ENCODE measurements around the gene ARID3A. TPM values are rescaled to one million over a fixed set of nuclear protein-coding genes. Genes with fewer than 3 reads are reported as not detected.

Gene ARID3A
- total RNA-seq, 1 experiment from 2014 or later = 28.9 TPM

DNA sequence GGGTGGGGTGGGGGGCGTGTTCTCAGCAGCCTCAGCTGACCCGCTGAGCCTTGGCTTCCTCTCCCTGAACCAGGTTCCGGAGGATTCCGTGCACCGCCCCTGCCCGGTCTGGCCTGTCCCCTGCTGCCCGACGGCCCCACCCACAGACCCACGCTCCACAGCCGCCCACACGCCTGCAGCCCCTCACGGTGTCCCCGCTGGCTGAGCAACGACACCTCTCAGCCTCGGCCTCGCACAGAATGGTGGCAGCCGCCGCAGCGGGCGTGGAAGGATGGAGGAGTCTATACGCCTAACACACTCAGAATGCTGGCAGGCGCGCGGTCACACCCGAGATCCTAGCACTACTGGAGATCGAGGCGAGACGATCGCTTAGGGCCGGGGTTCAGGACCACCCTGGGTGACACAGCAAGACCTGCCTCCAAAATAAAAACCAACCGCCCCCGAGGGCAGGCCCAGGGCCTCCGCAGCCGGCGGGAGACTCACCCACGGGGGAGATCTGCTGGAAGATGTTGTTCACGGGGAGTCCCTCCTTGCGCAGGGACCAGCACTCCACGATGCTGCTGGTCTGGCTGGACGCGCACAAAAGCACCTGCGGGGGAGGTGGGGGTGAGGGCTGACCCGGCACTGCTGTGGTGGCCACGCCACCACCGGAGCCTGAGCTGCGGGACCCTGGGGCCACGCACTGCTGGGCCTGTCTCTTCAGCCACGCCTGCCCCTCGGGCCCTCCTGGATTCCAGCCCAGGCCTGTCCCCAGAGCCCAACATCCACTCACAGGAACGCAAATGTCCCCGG lies 41.2 kb upstream of the ARID3A start:
- POLR2A ChIA-PET = no interaction called here
- Histone ChIP-seq H3K4me3 (ENCODE audit: low read depth in 2 of 2, low read length in 2 of 2) (no peak overlapping the region), H3K9me3 (ENCODE audit: control insufficient read depth, insufficient read depth, low read depth, low read length) (no peaks in the 10 kb centered on the region), H3K4me1 (ENCODE audit: control insufficient read depth, insufficient read depth, low read length) (no peaks in the 10 kb centered on the region), H3K27me3 (ENCODE audit: control insufficient read depth, insufficient read depth, low read length) (no peaks in the 10 kb centered on the region), H3K27ac (ENCODE audit: low read length) (no peak overlapping the region), H3K36me3 (ENCODE audit: control insufficient read depth, insufficient read depth, low read length) (no peaks in the 10 kb centered on the region)
- CTCF ChIA-PET = no interaction called here
- no peak for DNase-seq (ENCODE audit: low read depth, low spot score)
- in situ Hi-C loops (cut with HindIII; ENCODE audit: low pct_unique_long_range_greater_than_20kb, low sequenced_read_pairs) (no loop called here), intact Hi-C loops (cut with micrococcal nuclease; ENCODE audit: unreplicated experiment) (no loop called here)
- ATAC-seq = no peak
- BruUV-seq (replicated peaks) = no TSS peak
- TF ChIP-seq TCF7L2 (IDR thresholded peaks at IDR 0.05; ENCODE audit: low read depth, low read length) (no peak), SIN3A (IDR thresholded peaks at IDR 0.05; ENCODE audit: borderline replicate concordance, insufficient read depth, low read depth, low read length) (no peak), POLR2AphosphoS5 (IDR thresholded peaks at IDR 0.05; ENCODE audit: low read depth, low read length) (no peak)
- TF ChIP-seq, protein P1, sequence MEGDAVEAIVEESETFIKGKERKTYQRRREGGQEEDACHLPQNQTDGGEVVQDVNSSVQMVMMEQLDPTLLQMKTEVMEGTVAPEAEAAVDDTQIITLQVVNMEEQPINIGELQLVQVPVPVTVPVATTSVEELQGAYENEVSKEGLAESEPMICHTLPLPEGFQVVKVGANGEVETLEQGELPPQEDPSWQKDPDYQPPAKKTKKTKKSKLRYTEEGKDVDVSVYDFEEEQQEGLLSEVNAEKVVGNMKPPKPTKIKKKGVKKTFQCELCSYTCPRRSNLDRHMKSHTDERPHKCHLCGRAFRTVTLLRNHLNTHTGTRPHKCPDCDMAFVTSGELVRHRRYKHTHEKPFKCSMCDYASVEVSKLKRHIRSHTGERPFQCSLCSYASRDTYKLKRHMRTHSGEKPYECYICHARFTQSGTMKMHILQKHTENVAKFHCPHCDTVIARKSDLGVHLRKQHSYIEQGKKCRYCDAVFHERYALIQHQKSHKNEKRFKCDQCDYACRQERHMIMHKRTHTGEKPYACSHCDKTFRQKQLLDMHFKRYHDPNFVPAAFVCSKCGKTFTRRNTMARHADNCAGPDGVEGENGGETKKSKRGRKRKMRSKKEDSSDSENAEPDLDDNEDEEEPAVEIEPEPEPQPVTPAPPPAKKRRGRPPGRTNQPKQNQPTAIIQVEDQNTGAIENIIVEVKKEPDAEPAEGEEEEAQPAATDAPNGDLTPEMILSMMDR (IDR thresholded peaks at IDR 0.05) = no peak
- TF ChIP-seq, protein P2, sequence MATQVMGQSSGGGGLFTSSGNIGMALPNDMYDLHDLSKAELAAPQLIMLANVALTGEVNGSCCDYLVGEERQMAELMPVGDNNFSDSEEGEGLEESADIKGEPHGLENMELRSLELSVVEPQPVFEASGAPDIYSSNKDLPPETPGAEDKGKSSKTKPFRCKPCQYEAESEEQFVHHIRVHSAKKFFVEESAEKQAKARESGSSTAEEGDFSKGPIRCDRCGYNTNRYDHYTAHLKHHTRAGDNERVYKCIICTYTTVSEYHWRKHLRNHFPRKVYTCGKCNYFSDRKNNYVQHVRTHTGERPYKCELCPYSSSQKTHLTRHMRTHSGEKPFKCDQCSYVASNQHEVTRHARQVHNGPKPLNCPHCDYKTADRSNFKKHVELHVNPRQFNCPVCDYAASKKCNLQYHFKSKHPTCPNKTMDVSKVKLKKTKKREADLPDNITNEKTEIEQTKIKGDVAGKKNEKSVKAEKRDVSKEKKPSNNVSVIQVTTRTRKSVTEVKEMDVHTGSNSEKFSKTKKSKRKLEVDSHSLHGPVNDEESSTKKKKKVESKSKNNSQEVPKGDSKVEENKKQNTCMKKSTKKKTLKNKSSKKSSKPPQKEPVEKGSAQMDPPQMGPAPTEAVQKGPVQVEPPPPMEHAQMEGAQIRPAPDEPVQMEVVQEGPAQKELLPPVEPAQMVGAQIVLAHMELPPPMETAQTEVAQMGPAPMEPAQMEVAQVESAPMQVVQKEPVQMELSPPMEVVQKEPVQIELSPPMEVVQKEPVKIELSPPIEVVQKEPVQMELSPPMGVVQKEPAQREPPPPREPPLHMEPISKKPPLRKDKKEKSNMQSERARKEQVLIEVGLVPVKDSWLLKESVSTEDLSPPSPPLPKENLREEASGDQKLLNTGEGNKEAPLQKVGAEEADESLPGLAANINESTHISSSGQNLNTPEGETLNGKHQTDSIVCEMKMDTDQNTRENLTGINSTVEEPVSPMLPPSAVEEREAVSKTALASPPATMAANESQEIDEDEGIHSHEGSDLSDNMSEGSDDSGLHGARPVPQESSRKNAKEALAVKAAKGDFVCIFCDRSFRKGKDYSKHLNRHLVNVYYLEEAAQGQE (IDR thresholded peaks at IDR 0.05; ENCODE audit: insufficient read depth in 1 of 2, low read depth in 2 of 2, low read length in 1 of 2) = no peak

DNA sequence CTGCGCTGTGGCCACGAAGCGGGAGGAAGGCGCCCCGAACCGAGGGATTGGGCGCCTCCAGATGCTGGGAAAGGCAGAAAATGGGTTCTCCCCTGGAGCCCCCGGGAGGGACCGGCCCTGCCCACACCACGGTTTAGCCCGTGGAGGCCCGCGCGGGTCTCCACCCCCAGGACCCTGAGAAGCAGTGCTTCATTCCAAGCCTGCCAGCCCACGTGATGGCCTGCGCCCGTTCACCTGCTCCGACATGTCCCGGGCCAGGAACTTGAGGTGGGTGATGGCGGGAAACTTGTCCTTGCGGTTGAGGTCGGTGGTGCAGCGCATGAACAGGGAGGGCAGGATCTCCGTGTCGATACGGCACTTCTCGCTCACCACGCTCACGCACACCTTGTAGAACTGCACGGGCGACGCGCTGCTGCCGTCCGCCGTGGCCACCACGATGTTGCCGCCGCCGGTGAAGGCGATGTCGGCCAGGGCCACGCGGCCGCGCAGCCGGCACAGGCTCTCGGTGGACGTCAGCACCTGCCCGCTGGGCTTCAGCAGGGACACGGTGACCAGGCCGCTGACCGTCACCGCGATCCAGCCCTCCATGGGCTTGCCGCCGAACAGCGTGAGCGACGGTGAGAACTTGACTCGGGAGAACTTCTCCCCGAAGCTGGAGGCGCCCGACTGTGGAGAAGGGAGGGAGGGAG lies 40.2 kb upstream of the ARID3A start:
- no TSS peak for BruUV-seq (replicated peaks)
- no peak overlapping the region for H3K27ac ChIP-seq (ENCODE audit: low read length)

More for the DNA sequence above, 40.2 kb upstream of the ARID3A start:
- H3K27me3 ChIP-seq (ENCODE audit: control insufficient read depth, insufficient read depth, low read length) = no peaks in the 10 kb centered on the region
- TF ChIP-seq, protein P2 (IDR thresholded peaks at IDR 0.05; ENCODE audit: insufficient read depth in 1 of 2, low read depth in 2 of 2, low read length in 1 of 2) = no peak
- H3K4me3 ChIP-seq (ENCODE audit: low read depth in 2 of 2, low read length in 2 of 2) = no peak overlapping the region
- ChIA-PET CTCF (no interaction called here), POLR2A (no interaction called here)
- intact Hi-C loops (cut with micrococcal nuclease; ENCODE audit: unreplicated experiment) = no loop called here
- no peaks in the 10 kb centered on the region for H3K4me1 ChIP-seq (ENCODE audit: control insufficient read depth, insufficient read depth, low read length)
- DNase-seq (ENCODE audit: low read depth, low spot score) = no peak
- H3K9me3 ChIP-seq (ENCODE audit: control insufficient read depth, insufficient read depth, low read depth, low read length) = no peaks in the 10 kb centered on the region
- no peak for ATAC-seq
- no peaks in the 10 kb centered on the region for H3K36me3 ChIP-seq (ENCODE audit: control insufficient read depth, insufficient read depth, low read length)
- in situ Hi-C loops (cut with HindIII; ENCODE audit: low pct_unique_long_range_greater_than_20kb, low sequenced_read_pairs) = no loop called here

Measured in Panc1 (cell line).